Measurements from ENCODE around the gene JMJD1C.

DNA sequence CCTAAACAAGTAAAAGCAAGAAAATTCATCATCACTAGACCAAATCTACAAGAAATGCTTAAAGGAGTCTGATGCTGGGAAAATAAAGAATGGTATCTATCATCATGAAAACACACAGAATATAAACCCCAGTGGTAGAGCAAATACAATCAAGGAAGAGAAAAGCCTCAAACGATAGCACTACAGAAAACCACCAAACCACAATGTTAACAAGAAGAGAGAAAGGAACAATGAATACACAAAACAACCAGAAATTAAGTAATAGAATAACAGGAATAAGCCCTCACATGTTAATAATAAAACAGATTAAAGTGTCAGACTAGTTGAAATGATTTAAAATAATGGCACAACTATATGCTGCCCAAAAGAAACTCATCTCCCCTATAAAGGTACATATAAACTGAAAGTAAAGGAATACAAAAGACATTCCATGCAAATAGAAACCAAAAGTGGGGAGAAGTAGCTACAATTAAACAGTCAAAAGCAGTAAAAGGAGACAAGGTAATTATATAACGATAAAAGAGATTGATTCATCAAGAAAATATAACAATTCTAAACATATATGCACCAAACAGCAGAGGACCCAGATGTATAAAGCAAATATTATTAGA, 77.3 kb downstream of the JMJD1C start:
- TF ChIP-seq, protein P1, sequence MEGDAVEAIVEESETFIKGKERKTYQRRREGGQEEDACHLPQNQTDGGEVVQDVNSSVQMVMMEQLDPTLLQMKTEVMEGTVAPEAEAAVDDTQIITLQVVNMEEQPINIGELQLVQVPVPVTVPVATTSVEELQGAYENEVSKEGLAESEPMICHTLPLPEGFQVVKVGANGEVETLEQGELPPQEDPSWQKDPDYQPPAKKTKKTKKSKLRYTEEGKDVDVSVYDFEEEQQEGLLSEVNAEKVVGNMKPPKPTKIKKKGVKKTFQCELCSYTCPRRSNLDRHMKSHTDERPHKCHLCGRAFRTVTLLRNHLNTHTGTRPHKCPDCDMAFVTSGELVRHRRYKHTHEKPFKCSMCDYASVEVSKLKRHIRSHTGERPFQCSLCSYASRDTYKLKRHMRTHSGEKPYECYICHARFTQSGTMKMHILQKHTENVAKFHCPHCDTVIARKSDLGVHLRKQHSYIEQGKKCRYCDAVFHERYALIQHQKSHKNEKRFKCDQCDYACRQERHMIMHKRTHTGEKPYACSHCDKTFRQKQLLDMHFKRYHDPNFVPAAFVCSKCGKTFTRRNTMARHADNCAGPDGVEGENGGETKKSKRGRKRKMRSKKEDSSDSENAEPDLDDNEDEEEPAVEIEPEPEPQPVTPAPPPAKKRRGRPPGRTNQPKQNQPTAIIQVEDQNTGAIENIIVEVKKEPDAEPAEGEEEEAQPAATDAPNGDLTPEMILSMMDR (IDR thresholded peaks at IDR 0.05), result no peak
- TF ChIP-seq, protein P2, sequence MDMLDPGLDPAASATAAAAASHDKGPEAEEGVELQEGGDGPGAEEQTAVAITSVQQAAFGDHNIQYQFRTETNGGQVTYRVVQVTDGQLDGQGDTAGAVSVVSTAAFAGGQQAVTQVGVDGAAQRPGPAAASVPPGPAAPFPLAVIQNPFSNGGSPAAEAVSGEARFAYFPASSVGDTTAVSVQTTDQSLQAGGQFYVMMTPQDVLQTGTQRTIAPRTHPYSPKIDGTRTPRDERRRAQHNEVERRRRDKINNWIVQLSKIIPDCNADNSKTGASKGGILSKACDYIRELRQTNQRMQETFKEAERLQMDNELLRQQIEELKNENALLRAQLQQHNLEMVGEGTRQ (CRISPR knock-in tag; IDR thresholded peaks at IDR 0.05), result no peak
- TF ChIP-seq ZNF219 (CRISPR knock-in tag; IDR thresholded peaks at IDR 0.05; ENCODE audit: borderline replicate concordance), result no peak
